Activated CD4-positive, alpha-beta T cell treated with anti-CD3 and anti-CD28 coated beads, Interleukin-2, amount 50 U/mL, for 1 hour (primary cell): ENCODE data around the gene WDR72.

ENCODE experiments used
- DNase-seq: peaks from one replicate; pipeline ENCODE4 v3.0.0-alpha.2; 2020

The WDR72 gene

GRCh38 chr15:53527996-53528395 is 231.5 kb downstream of the WDR72 start:
- DNase-seq, result no peak

GRCh38 chr15:53525894-53526293 is 233.6 kb downstream of the WDR72 start:
- DNase-seq, result no peak

GRCh38 chr15:53522991-53523390 is 236.5 kb downstream of the WDR72 start:
- no peak for DNase-seq

- no peak for DNase-seq
Observed at GRCh38 chr15:53520996-53521395, 238.5 kb downstream of the WDR72 start.

- DNase-seq, result no peak
Observed at GRCh38 chr15:53513431-53513830, 246.0 kb downstream of the WDR72 start.

- no peak for DNase-seq
Observed at GRCh38 chr15:53512029-53512428, 247.4 kb downstream of the WDR72 start.

GRCh38 chr15:53511175-53511574 is 248.3 kb downstream of the WDR72 start:
- no peak for DNase-seq

- DNase-seq, result no peak
Observed at GRCh38 chr15:53506370-53506769, 253.1 kb downstream of the WDR72 start.

- no peak for DNase-seq
Observed at GRCh38 chr15:53498996-53499395, 260.5 kb downstream of the WDR72 start.

- no peak for DNase-seq
Observed at GRCh38 chr15:53490341-53490740, 269.1 kb downstream of the WDR72 start.

GRCh38 chr15:53482055-53482454 is 277.4 kb downstream of the WDR72 start:
- no peak for DNase-seq

GRCh38 chr15:53477981-53478766 is 281.3 kb downstream of the WDR72 start:
- DNase-seq, result no peak

- DNase-seq, result no peak
Observed at GRCh38 chr15:53473886-53474285, 285.6 kb downstream of the WDR72 start.

GRCh38 chr15:53473435-53473834 is 286.0 kb downstream of the WDR72 start:
- no peak for DNase-seq

- DNase-seq, result no peak
Observed at GRCh38 chr15:53472883-53473282, 286.6 kb downstream of the WDR72 start.

GRCh38 chr15:53472210-53472609 is 287.3 kb downstream of the WDR72 start:
- no peak for DNase-seq

- DNase-seq, result no peak
Observed at GRCh38 chr15:53470743-53471142, 288.7 kb downstream of the WDR72 start.

- no peak for DNase-seq
Observed at GRCh38 chr15:53469422-53469821, 290.0 kb downstream of the WDR72 start.
